Activated T-cell treated with anti-CD3 and anti-CD28 coated beads, Interleukin-2, amount 50 U/mL, for 4 hours (primary cell): ENCODE data around the gene IPO7. TPM values are rescaled to one million over a fixed set of nuclear protein-coding genes. Genes with fewer than 3 reads are reported as not detected.

Source experiments
- ATAC-seq, 2 donors: fragments of 200-7000 bp; cut with Tn5 transposase; one replicate each; pipeline ENCODE4 v1.10.0; 2021
- DNase-seq: peaks from one replicate; pipeline ENCODE4 v3.0.0-alpha.2; 2020
- H3K27me3 Mint-ChIP-seq: one replicate; pipeline ENCODE4 v1.8.0; 2021; ENCODE audit warnings: low read depth, mixed read lengths
- H3K36me3 Mint-ChIP-seq: one replicate; pipeline ENCODE4 v1.8.0; 2022; ENCODE audit warnings: mixed read lengths; ENCODE audit not compliant: insufficient read depth
- H3K4me1 Mint-ChIP-seq: one replicate; pipeline ENCODE4 v1.8.0; 2021; ENCODE audit warnings: low read depth, mixed read lengths
- H3K4me3 Mint-ChIP-seq: one replicate; pipeline ENCODE4 v1.8.0; 2021; ENCODE audit warnings: mild to moderate bottlenecking, moderate library complexity, mixed read lengths
- H3K9me3 Mint-ChIP-seq: one replicate; pipeline ENCODE4 v1.8.0; 2021; ENCODE audit warnings: mixed read lengths
- total RNA-seq, 3 donors: library from RNA; stranded (reverse); gene quantifications; one replicate each; pipeline ENCODE4 v1.2.1, GENCODE V29; 2021

The IPO7 gene
- total RNA-seq, 3 donors from 2014 or later = 170 to 189 (median 175) TPM

GRCh38 chr11:9494316-9494715 is 109.9 kb downstream of the IPO7 start:
- H3K27me3 Mint-ChIP-seq = no peaks in the 10 kb centered on the region
- no peaks in the 10 kb centered on the region for H3K9me3 Mint-ChIP-seq
- H3K36me3 Mint-ChIP-seq = peaks cover 33% of the 10 kb centered on the region
- no peaks in the 10 kb centered on the region for H3K4me1 Mint-ChIP-seq
- H3K4me3 Mint-ChIP-seq = no peak overlapping the region
- DNase-seq = no peak
- no peak for ATAC-seq

DNA sequence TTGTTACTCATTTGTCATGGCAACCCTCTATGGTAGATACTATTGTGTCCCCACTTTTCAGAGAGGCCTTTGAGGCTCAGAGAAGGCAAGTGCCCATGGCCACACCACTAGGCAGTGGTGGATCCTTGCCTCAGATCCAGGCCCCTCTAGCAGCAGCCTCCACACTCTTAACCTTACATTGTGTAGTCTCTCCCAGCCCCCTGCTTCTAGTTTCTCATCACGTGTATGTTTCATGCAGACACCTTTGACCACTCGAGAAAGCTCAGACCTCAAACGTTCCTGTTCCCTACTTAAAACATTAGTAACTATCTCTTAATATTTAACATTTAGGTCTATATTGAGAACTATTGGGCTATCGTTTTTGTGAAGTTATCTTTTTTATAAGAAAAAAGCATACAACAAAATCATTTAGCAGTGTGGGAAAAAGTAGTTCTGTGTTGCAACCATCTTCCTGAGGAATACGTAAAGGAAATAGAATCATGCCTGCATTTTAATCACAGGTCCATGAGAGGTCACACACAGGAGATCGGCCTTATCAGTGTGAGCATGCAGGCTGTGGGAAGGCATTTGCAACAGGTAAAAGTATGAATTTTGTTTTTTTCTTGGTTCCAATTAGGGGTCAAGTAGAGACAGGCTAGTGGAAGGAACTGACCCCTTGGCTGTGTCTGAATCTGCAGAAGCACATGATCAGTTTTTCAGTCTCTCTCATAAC is 111.5 kb downstream of the IPO7 start:
- H3K27me3 Mint-ChIP-seq = no peaks in the 10 kb centered on the region
- H3K4me1 Mint-ChIP-seq = no peaks in the 10 kb centered on the region
- no peaks in the 10 kb centered on the region for H3K9me3 Mint-ChIP-seq
- no peak for DNase-seq
- no peak for ATAC-seq
- peaks cover 33% of the 10 kb centered on the region for H3K36me3 Mint-ChIP-seq
- no peak overlapping the region for H3K4me3 Mint-ChIP-seq

Other genes starting within 250 kb of the IPO7 start
- 10 to 100 TPM; 32.5 to 62.9 (median 44.2) TPM for gene DENND5A, start 119.3 kb upstream of the IPO7 start, total RNA-seq
- gene TMEM41B, start 70.1 kb upstream of the IPO7 start, total RNA-seq = 10 to 100 TPM; 17.6 to 21.6 (median 18.0) TPM
- 10 to 100 TPM; 26.5 to 35.2 (median 29.7) TPM for gene ZNF143, start 76.4 kb downstream of the IPO7 start, total RNA-seq
- 10 to 100 TPM; 36.8 to 39.8 (median 38.0) TPM for gene WEE1, start 189.0 kb downstream of the IPO7 start, total RNA-seq